ENCODE results near the gene PPP3CB.

The PPP3CB gene

GRCh38 chr10:73519336-73519735 lies 23.5 kb upstream of the PPP3CB start:
- no peak for TF ChIP-seq CTCF (conservative IDR thresholded peaks at IDR 0.05)
- H3K27ac ChIP-seq, result no peak overlapping the region

- no peak overlapping the region for H3K27ac ChIP-seq
- TF ChIP-seq CTCF (conservative IDR thresholded peaks at IDR 0.05), result no peak
These were observed 21.5 kb upstream of the PPP3CB start for GRCh38 chr10:73517166-73517888.

- TF ChIP-seq CTCF (conservative IDR thresholded peaks at IDR 0.05), result no peak
- H3K27ac ChIP-seq, result no peak overlapping the region
These were observed 16.5 kb upstream of the PPP3CB start for GRCh38 chr10:73512207-73512743.

GRCh38 chr10:73509695-73510094 lies 13.9 kb upstream of the PPP3CB start:
- TF ChIP-seq CTCF (conservative IDR thresholded peaks at IDR 0.05), result no peak
- no peak overlapping the region for H3K27ac ChIP-seq

GRCh38 chr10:73506491-73506890 lies 10.7 kb upstream of the PPP3CB start:
- no peak for TF ChIP-seq CTCF (conservative IDR thresholded peaks at IDR 0.05)
- no peak overlapping the region for H3K27ac ChIP-seq

GRCh38 chr10:73506074-73506473 lies 10.2 kb upstream of the PPP3CB start:
- no peak for TF ChIP-seq CTCF (conservative IDR thresholded peaks at IDR 0.05)
- H3K27ac ChIP-seq, result no peak overlapping the region

GRCh38 chr10:73503037-73503436 lies 7.2 kb upstream of the PPP3CB start:
- TF ChIP-seq CTCF (conservative IDR thresholded peaks at IDR 0.05), result no peak

More at GRCh38 chr10:73503037-73503436, 7.2 kb upstream of the PPP3CB start:
- no peak overlapping the region for H3K27ac ChIP-seq

Measured in VCaP (cell line).